Measurements from ENCODE around the gene NEURL1B.
"Not testable (repeated sequence)": the region's sequence is repeated elsewhere in the genome, so short reads cannot be mapped to it uniquely, and the experiment has no call there.

Gene NEURL1B

GRCh38 chr5:172674155-172674554, 33.1 kb downstream of the NEURL1B start:
- TF ChIP-seq TAF1 (IDR thresholded peaks at IDR 0.05; ENCODE audit: borderline replicate concordance, low read depth, low read length), result no peak
- no peak for TF ChIP-seq POLR2AphosphoS5 (IDR thresholded peaks at IDR 0.05; ENCODE audit: low read depth, low read length)
- no peak for TF ChIP-seq POLR2A (IDR thresholded peaks at IDR 0.05; ENCODE audit: low read depth, low read length)
- DNase-seq (ENCODE audit: insufficient read length) (no peak), FAIRE-seq (no peak)

- FAIRE-seq, result no peak
- no peak for DNase-seq (ENCODE audit: insufficient read length)
- TF ChIP-seq POLR2A (IDR thresholded peaks at IDR 0.05; ENCODE audit: low read depth, low read length), result no peak
- TF ChIP-seq TAF1 (IDR thresholded peaks at IDR 0.05; ENCODE audit: borderline replicate concordance, low read depth, low read length), result no peak
- TF ChIP-seq POLR2AphosphoS5 (IDR thresholded peaks at IDR 0.05; ENCODE audit: low read depth, low read length), result no peak
These were observed 35.9 kb downstream of the NEURL1B start for GRCh38 chr5:172676914-172677475.

GRCh38 chr5:172678362-172678874, 37.4 kb downstream of the NEURL1B start:
- not testable (repeated sequence) for DNase-seq (ENCODE audit: insufficient read length); FAIRE-seq

GRCh38 chr5:172678902-172679301, 37.8 kb downstream of the NEURL1B start:
- no peak for DNase-seq (ENCODE audit: insufficient read length)
- no peak for FAIRE-seq
- TF ChIP-seq POLR2A (IDR thresholded peaks at IDR 0.05; ENCODE audit: low read depth, low read length), result no peak
- no peak for TF ChIP-seq TAF1 (IDR thresholded peaks at IDR 0.05; ENCODE audit: borderline replicate concordance, low read depth, low read length)
- no peak for TF ChIP-seq POLR2AphosphoS5 (IDR thresholded peaks at IDR 0.05; ENCODE audit: low read depth, low read length)

- no peak for FAIRE-seq
- TF ChIP-seq POLR2AphosphoS5 (IDR thresholded peaks at IDR 0.05; ENCODE audit: low read depth, low read length), result no peak
- TF ChIP-seq POLR2A (IDR thresholded peaks at IDR 0.05; ENCODE audit: low read depth, low read length), result no peak
- no peak for TF ChIP-seq TAF1 (IDR thresholded peaks at IDR 0.05; ENCODE audit: borderline replicate concordance, low read depth, low read length)
- no peak for DNase-seq (ENCODE audit: insufficient read length)
These were observed 38.7 kb downstream of the NEURL1B start for GRCh38 chr5:172679628-172680212.

- TF ChIP-seq POLR2AphosphoS5 (IDR thresholded peaks at IDR 0.05; ENCODE audit: low read depth, low read length), result no peak
- TF ChIP-seq POLR2A (IDR thresholded peaks at IDR 0.05; ENCODE audit: low read depth, low read length), result no peak
- TF ChIP-seq TAF1 (IDR thresholded peaks at IDR 0.05; ENCODE audit: borderline replicate concordance, low read depth, low read length), result no peak
- DNase-seq (ENCODE audit: insufficient read length), result no peak
- no peak for FAIRE-seq
These were observed 39.9 kb downstream of the NEURL1B start for GRCh38 chr5:172680921-172681320.

GRCh38 chr5:172681421-172681820, 40.4 kb downstream of the NEURL1B start:
- no peak for FAIRE-seq
- no peak for DNase-seq (ENCODE audit: insufficient read length)
- TF ChIP-seq POLR2AphosphoS5 (IDR thresholded peaks at IDR 0.05; ENCODE audit: low read depth, low read length) (no peak), POLR2A (IDR thresholded peaks at IDR 0.05; ENCODE audit: low read depth, low read length) (no peak), TAF1 (IDR thresholded peaks at IDR 0.05; ENCODE audit: borderline replicate concordance, low read depth, low read length) (no peak)

GRCh38 chr5:172683264-172683644, 42.2 kb downstream of the NEURL1B start:
- DNase-seq (ENCODE audit: insufficient read length), result no peak
- FAIRE-seq, result no peak

GRCh38 chr5:172683645-172684471, 42.8 kb downstream of the NEURL1B start:
- TF ChIP-seq TAF1 (IDR thresholded peaks at IDR 0.05; ENCODE audit: borderline replicate concordance, low read depth, low read length) (no peak), POLR2A (IDR thresholded peaks at IDR 0.05; ENCODE audit: low read depth, low read length) (no peak), POLR2AphosphoS5 (IDR thresholded peaks at IDR 0.05; ENCODE audit: low read depth, low read length) (no peak)

More at GRCh38 chr5:172683264-172683644, 42.2 kb downstream of the NEURL1B start:
- TF ChIP-seq POLR2AphosphoS5 (IDR thresholded peaks at IDR 0.05; ENCODE audit: low read depth, low read length) (no peak), TAF1 (IDR thresholded peaks at IDR 0.05; ENCODE audit: borderline replicate concordance, low read depth, low read length) (no peak), POLR2A (IDR thresholded peaks at IDR 0.05; ENCODE audit: low read depth, low read length) (no peak)

GRCh38 chr5:172685091-172685490, 44.0 kb downstream of the NEURL1B start:
- DNase-seq (ENCODE audit: insufficient read length), result no peak
- TF ChIP-seq TAF1 (IDR thresholded peaks at IDR 0.05; ENCODE audit: borderline replicate concordance, low read depth, low read length) (no peak), POLR2AphosphoS5 (IDR thresholded peaks at IDR 0.05; ENCODE audit: low read depth, low read length) (no peak), POLR2A (IDR thresholded peaks at IDR 0.05; ENCODE audit: low read depth, low read length) (no peak)
- no peak for FAIRE-seq

More at GRCh38 chr5:172683645-172684471, 42.8 kb downstream of the NEURL1B start:
- FAIRE-seq (no peak), DNase-seq (ENCODE audit: insufficient read length) (no peak)

GRCh38 chr5:172686111-172686510, 45.0 kb downstream of the NEURL1B start:
- DNase-seq (ENCODE audit: insufficient read length) (no peak), FAIRE-seq (no peak)
- TF ChIP-seq POLR2A (IDR thresholded peaks at IDR 0.05; ENCODE audit: low read depth, low read length) (no peak), POLR2AphosphoS5 (IDR thresholded peaks at IDR 0.05; ENCODE audit: low read depth, low read length) (no peak), TAF1 (IDR thresholded peaks at IDR 0.05; ENCODE audit: borderline replicate concordance, low read depth, low read length) (no peak)

Data from GM12892 (cell line).